GM12891 (cell line): ENCODE measurements around the gene TMEM272. TPM values are rescaled to one million over a fixed set of nuclear protein-coding genes. Genes with fewer than 3 reads are reported as not detected.

Experiments used
- DNase-seq: peaks from one replicate; pipeline ENCODE4 v3.0.0; 2011; ENCODE audit warnings: low spot score; ENCODE audit not compliant: insufficient read length
- FAIRE-seq: peaks from 2 replicates; lab custom pipeline; 2011; peaks lifted over from hg19 to GRCh38; lab: Jason Lieb, UNC
- PAX5 ChIP-seq: IDR thresholded peaks from 2 replicates; pipeline ENCODE4 v1.6.1; 2011; ENCODE audit warnings: low read length, moderate library complexity, mild to moderate bottlenecking; ENCODE audit not compliant: insufficient read depth, severe bottlenecking
- POLR2A ChIP-seq: IDR thresholded peaks from 2 replicates; pipeline ENCODE4 v1.6.1; 2011; ENCODE audit warnings: low read depth, low read length, control low read depth
- POLR2AphosphoS5 ChIP-seq: IDR thresholded peaks from 2 replicates; pipeline ENCODE4 v1.6.1; 2011; ENCODE audit warnings: low read depth, low read length, control low read depth
- POU2F2 ChIP-seq: IDR thresholded peaks from 2 replicates; pipeline ENCODE4 v1.6.1; 2011; ENCODE audit warnings: low read depth, mild to moderate bottlenecking, control low read depth, low read length, moderate library complexity
- SPI1 ChIP-seq: IDR thresholded peaks from 2 replicates; pipeline ENCODE4 v1.6.1; 2011; ENCODE audit warnings: low read depth, low read length, control low read depth
- TAF1 ChIP-seq: IDR thresholded peaks from 2 replicates; pipeline ENCODE4 v1.6.1; 2011; ENCODE audit warnings: low read depth, low read length, control low read depth
- polyA plus RNA-seq: library from polyadenylated mRNA; unstranded; fragments of >200 nt; gene quantifications from one replicate; pipeline ENCODE4 v1.2.1, GENCODE V29; 2012; ENCODE audit warnings: low read depth, missing spikeins, inconsistent platforms; ENCODE audit not compliant: missing spikeins

Gene TMEM272, protein sequence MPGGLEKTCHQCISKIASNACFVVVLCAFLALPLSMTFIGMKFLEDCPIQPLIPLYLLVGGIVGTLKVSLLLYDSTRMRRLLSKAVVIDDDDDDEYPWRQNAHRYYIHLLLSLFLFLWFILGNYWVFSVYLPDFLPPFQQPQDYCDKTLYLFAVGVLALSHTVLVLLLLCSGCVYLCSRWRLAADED
- polyA plus RNA-seq = not detected

DNA sequence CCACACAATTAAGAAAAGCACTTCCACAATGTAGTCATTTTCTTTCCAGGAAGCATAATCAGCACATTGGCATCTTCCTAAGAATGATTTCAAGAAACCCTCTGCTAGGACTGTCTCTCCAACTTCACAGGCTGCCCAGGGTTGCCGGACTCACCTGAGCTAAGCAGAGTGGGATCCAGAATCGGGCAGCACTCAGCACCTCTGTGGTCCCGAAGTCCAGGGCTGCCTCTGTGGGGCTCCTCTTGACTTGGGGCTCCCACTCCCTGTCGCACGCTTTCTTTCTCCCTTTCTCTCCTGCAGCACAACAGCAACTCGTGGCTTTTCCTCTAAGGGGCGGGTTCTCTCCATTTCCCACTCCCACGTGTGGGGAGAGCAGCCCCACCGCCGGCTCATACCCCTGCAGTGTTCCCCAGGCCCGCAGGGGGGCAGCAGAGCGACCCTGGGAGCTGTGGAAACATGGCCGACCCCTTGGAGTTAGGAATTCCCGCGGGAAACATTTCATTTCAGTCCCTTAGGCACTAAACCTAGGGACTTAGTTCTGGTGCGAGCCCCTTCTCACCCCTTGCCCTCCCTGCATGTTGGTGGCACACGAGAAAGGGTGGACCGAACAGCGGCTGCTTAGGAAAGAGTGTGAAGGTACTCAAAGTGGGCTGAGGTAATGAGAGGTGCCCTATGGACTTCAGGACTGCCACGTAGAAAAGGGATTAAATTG lies at the start of gene TMEM272:
TSS of gene TMEM272 (minus strand) at position 316 of the 712 bp plus-strand sequence. CDS start 6,647 bp downstream, outside the sequence.
- DNase-seq (peak; percentile 41), FAIRE-seq (peak; percentile 57)
- no peak for TF ChIP-seq POLR2A

GRCh38 chr13:51894239-51894638 lies 49.3 kb upstream of the TMEM272 start:
- DNase-seq (no peak), FAIRE-seq (no peak)

GRCh38 chr13:51892657-51893056 lies 47.7 kb upstream of the TMEM272 start:
- FAIRE-seq (no peak), DNase-seq (no peak)
- TF ChIP-seq PAX5 (no peak), SPI1 (no peak), POLR2A (no peak), POLR2AphosphoS5 (no peak), TAF1 (no peak), POU2F2 (no peak)

More at GRCh38 chr13:51894239-51894638, 49.3 kb upstream of the TMEM272 start:
- TF ChIP-seq PAX5 (no peak), POU2F2 (no peak)

GRCh38 chr13:51887468-51887867 lies 42.5 kb upstream of the TMEM272 start:
- DNase-seq = no peak
- FAIRE-seq = no peak
- TF ChIP-seq PAX5 (no peak), POLR2AphosphoS5 (no peak), SPI1 (no peak), POU2F2 (no peak), TAF1 (no peak), POLR2A (no peak)

DNA sequence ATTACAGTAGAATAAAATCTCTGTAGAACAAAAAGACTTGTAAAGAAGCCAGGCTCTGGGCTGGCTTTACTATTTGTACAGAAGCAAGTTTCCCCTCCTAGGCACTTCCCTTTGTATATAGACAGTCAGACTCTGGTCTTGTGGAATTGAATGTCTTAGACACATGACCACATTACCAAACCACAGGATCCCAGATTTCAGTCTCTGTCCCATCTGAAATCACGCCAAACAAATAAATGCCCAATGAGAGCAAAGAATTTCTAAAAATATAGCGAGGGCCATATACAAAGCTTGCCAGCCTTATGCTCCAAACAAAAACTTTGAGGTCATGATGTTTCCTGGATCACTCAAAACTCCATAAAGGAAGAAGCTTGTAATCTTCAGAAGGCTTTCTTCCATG lies 40.7 kb upstream of the TMEM272 start:
- DNase-seq (no peak), FAIRE-seq (no peak)
- TF ChIP-seq POLR2AphosphoS5 = no peak
- TF ChIP-seq TAF1 = no peak
- TF ChIP-seq SPI1 = no peak
- TF ChIP-seq POLR2A = no peak
- TF ChIP-seq PAX5 = no peak

DNA sequence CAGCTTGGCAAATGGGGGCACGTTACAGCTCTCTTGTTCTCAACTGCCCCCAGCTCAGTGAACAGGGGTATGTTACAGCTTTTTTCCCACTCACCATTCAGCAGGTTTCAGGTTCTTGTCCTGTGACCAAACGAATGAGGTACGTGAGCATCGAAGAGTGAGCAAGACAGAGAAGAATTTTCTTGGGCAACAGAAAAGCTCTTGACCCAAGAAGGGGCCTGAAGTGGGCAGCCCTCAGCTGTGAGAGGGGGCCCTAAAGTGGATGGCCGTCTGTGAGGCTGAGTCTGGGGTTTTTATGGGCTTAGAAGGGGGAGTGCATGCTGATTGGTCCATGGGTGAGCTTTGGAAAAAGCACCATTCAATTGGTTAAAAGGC lies 38.2 kb upstream of the TMEM272 start:
- no peak for DNase-seq
- TF ChIP-seq POLR2AphosphoS5 (no peak), POLR2A (no peak), SPI1 (no peak), POU2F2 (no peak), PAX5 (no peak), TAF1 (no peak)
- FAIRE-seq = no peak

- TF ChIP-seq POLR2AphosphoS5 (no peak), POLR2A (no peak), TAF1 (no peak), PAX5 (no peak)
- no peak for DNase-seq
- FAIRE-seq = no peak
Observed at GRCh38 chr13:51882570-51883225, 37.7 kb upstream of the TMEM272 start.

GRCh38 chr13:51881296-51881695 lies 36.3 kb upstream of the TMEM272 start:
- no peak for TF ChIP-seq POLR2AphosphoS5
- TF ChIP-seq POLR2A = no peak
- no peak for TF ChIP-seq POU2F2
- DNase-seq (no peak), FAIRE-seq (no peak)

DNA sequence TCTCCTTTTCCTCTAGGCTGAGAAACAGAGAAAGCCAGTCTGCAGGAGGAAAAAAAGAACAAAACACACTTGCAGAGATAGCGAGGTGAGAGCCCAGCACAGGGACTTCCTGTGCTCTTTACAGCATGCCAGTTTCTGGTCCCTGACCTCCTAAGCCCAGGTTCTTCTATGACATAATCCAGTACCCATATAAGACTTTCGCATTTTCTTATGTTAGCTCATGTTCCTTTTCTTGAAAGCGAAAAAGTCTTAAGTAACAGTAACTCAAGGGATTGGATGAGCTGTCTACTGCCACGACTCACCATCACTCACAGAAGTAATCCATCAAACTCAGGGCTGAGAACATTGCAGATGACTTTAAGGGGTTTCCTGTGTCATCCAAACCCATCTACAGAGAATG lies 34.2 kb upstream of the TMEM272 start:
- FAIRE-seq (no peak), DNase-seq (no peak)
- TF ChIP-seq POU2F2 = no peak
- TF ChIP-seq SPI1 = no peak
- no peak for TF ChIP-seq POLR2A
- TF ChIP-seq TAF1 = no peak
- TF ChIP-seq PAX5 = no peak
- no peak for TF ChIP-seq POLR2AphosphoS5

- FAIRE-seq (no peak), DNase-seq (no peak)
- TF ChIP-seq SPI1 = no peak
- no peak for TF ChIP-seq PAX5
- no peak for TF ChIP-seq POU2F2
- no peak for TF ChIP-seq POLR2A
- no peak for TF ChIP-seq TAF1
- no peak for TF ChIP-seq POLR2AphosphoS5
Observed at GRCh38 chr13:51874651-51875050, 29.7 kb upstream of the TMEM272 start.
